Progenitor cell of endocrine pancreas (in vitro differentiated cells): Measurements from ENCODE around the gene RFC2. TPM values are rescaled to one million over a fixed set of nuclear protein-coding genes. Genes with fewer than 3 reads are reported as not detected.

Source experiments
- DNase-seq: peaks from one replicate; pipeline ENCODE4 v3.0.0; 2021; ENCODE audit warnings: low spot score; ENCODE audit not compliant: unreplicated experiment
- H3K27ac Mint-ChIP-seq: 2 replicates; pipeline ENCODE4 v1.8.0; 2021; ENCODE audit warnings: mild to moderate bottlenecking, moderate library complexity, mixed read lengths
- H3K27me3 Mint-ChIP-seq: 2 replicates; pipeline ENCODE4 v1.8.0; 2021; ENCODE audit warnings: mixed read lengths
- H3K36me3 Mint-ChIP-seq: 2 replicates; pipeline ENCODE4 v1.8.0; 2022; ENCODE audit warnings: mixed read lengths; ENCODE audit not compliant: insufficient read depth
- H3K4me1 Mint-ChIP-seq: 2 replicates; pipeline ENCODE4 v1.8.0; 2021; ENCODE audit warnings: low read depth, mixed read lengths
- H3K4me3 Mint-ChIP-seq: 2 replicates; pipeline ENCODE4 v1.8.0; 2021; ENCODE audit warnings: low read depth, mild to moderate bottlenecking, moderate library complexity, mixed read lengths
- H3K9me3 Mint-ChIP-seq: 2 replicates; pipeline ENCODE4 v1.8.0; 2021; ENCODE audit warnings: low read depth, mixed read lengths
- total RNA-seq: library from RNA; stranded (reverse); gene quantifications from 2 replicates; pipeline ENCODE4 v1.2.1, GENCODE V29; 2021
- TF ChIP-seq, protein P1 (sequence below): fragments of 200-600 bp; sonication (generic); IDR thresholded peaks from one replicate; pipeline ENCODE4 v1.5.0; 2021; ENCODE audit warnings: antibody characterized with exemption, mild to moderate bottlenecking; ENCODE audit not compliant: unreplicated experiment

Gene RFC2
- total RNA-seq, 1 donor from 2014 or later, result 42.1 TPM

DNA sequence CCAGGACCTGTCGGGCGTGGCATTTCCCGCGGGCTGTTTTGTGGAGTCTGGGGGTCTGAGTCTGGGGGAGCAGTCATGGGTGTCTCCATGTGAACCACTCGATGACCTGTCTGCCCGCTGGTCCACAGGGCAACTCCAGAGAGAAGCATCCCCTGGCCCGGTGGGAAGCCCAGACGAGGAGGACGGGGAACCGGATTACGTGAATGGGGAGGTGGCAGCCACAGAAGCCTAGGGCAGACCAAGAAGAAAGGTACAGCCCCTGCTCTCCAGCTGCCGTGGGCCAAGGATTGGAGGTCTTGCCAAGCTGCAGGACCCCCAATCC is 29.7 kb downstream of the RFC2 start:
- DNase-seq, result no peak
- no peak overlapping the region for H3K4me3 Mint-ChIP-seq
- TF ChIP-seq, protein P1, sequence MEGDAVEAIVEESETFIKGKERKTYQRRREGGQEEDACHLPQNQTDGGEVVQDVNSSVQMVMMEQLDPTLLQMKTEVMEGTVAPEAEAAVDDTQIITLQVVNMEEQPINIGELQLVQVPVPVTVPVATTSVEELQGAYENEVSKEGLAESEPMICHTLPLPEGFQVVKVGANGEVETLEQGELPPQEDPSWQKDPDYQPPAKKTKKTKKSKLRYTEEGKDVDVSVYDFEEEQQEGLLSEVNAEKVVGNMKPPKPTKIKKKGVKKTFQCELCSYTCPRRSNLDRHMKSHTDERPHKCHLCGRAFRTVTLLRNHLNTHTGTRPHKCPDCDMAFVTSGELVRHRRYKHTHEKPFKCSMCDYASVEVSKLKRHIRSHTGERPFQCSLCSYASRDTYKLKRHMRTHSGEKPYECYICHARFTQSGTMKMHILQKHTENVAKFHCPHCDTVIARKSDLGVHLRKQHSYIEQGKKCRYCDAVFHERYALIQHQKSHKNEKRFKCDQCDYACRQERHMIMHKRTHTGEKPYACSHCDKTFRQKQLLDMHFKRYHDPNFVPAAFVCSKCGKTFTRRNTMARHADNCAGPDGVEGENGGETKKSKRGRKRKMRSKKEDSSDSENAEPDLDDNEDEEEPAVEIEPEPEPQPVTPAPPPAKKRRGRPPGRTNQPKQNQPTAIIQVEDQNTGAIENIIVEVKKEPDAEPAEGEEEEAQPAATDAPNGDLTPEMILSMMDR, result no peak
- no peaks in the 10 kb centered on the region for H3K4me1 Mint-ChIP-seq
- no peak overlapping the region for H3K27ac Mint-ChIP-seq
- peaks cover 14% of the 10 kb centered on the region for H3K36me3 Mint-ChIP-seq
- H3K9me3 Mint-ChIP-seq, result no peaks in the 10 kb centered on the region
- H3K27me3 Mint-ChIP-seq, result no peaks in the 10 kb centered on the region

DNA sequence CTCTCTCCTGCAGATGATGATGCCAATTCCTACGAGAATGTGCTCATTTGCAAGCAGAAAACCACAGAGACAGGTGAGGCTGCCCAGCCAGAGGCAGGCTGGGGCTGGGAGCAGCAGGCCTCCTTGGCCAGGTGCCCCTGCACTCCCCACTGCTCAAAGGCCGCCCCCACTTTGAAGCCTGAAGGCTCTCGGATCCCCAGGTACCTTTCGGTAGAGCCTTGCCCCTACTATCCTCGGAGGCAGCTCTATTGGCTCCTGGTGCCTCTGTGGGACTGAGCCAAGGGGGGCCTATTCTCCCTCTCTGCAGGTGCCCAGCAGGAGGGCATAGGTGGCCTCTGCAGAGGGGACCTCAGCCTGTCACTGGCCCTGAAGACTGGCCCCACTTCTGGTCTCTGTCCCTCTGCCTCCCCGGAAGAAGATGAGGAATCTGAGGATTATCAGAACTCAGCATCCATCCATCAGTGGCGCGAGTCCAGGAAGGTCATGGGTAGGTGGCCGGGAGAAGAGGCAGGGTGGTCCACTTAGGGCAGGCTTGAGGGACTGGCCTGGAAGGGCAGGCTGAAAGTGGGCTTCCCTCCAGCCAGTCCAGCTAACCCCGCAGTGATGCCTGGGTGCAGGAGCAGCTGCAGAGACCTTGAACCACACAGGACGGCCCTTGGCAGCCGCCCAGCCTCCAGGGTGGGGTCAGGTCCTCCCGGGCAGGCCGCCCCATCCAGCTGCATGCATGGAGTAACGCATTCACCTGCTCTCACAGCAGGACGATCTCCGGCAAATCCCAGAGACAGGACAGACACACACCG is 30.3 kb downstream of the RFC2 start:
- TF ChIP-seq, protein P1, result no peak
- H3K27me3 Mint-ChIP-seq, result no peaks in the 10 kb centered on the region
- H3K27ac Mint-ChIP-seq, result no peak overlapping the region
- no peaks in the 10 kb centered on the region for H3K9me3 Mint-ChIP-seq
- H3K36me3 Mint-ChIP-seq, result peaks cover 10% of the 10 kb centered on the region
- DNase-seq, result no peak
- no peaks in the 10 kb centered on the region for H3K4me1 Mint-ChIP-seq
- no peak overlapping the region for H3K4me3 Mint-ChIP-seq

DNA sequence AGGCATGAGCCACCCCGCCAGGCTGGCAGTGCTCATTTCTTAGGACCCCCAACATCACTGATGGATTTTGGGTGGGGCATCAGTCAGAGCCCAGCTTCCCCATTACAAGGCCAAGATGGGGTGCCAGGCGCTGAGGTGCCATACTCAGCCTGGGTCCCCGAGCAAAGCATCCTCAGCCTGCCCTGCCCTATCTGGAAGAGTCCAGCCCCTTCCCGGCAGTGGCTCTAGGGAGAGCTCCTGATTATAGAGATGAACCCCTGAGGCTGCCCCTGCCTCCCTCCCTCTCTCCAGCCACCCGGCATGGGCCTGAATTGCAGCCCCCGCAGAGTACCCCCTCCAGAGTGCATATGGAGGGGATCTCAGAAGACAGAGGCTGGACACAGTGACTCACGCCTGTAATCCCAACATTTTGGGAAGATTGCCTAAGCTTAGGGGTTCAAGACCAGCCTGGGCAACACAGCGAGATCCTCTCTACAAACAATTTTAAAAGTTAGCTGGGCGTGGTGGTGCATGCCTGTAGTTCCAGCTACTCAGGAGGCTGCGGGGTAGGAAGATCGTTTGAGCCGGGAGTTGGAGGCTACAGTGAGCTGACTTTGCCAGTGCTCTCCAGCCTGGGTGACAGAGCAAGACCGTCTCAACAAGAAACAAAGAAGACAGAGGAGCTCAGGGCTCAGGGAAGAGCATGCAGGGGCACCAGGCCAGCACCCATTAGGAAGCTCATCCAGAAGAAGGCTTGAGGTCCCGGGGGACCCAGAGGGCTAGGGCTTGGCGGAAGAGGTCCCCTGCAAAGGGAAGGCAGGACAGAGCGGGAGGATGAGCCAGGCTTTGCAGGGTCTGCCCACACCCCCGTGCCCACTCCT is 31.1 kb downstream of the RFC2 start:
- no peak overlapping the region for H3K4me3 Mint-ChIP-seq
- H3K27ac Mint-ChIP-seq, result peak overlapping the region; percentile 82
- DNase-seq, result no peak
- H3K9me3 Mint-ChIP-seq, result no peaks in the 10 kb centered on the region
- no peaks in the 10 kb centered on the region for H3K27me3 Mint-ChIP-seq
- no peaks in the 10 kb centered on the region for H3K4me1 Mint-ChIP-seq
- H3K36me3 Mint-ChIP-seq, result peaks cover 10% of the 10 kb centered on the region
- TF ChIP-seq, protein P1, result no peak

DNA sequence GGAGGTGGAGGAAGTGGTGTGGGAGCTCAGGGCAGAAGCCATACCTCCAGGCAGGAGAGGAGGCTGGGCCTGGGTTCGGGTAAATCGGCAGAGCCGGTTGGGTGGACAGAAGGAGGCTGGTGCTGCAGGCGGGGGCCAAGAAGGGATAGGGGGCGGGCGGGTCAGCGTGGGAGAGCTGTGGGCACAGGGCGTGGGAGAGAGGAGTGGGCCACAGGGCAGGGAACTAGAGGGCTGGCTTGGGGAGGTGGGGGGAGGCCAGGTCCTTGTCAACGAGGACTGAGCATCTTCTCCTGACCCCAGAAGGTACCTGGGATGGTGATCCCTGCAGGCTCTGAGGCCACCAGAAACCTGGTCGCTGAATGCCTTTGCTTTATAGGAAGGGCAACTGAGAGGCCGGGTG is 32.5 kb downstream of the RFC2 start:
- DNase-seq, result no peak

DNA sequence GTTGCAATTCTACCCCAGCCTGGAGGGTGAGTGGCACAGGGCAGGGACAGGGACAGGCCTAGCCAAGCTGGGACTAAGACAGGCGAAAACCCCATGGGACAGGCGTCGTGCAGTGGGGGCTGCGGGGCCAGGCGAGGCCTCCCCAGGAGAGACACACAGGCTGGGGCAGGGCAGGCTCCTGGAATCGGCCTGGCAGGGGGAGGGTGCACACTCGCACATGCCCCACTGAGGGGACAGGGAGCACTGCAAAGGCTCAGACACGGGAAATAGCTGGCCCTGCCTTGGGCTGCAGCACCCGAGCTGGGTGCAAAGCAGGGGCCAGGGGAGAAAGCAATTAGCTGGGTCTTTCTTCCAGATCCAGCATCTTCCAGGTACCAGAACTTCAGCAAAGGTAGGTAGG is 34.0 kb downstream of the RFC2 start:
- Mint-ChIP-seq H3K4me1 (no peaks in the 10 kb centered on the region), H3K9me3 (no peaks in the 10 kb centered on the region), H3K27ac (no peak overlapping the region), H3K36me3 (peaks cover 3% of the 10 kb centered on the region), H3K4me3 (no peak overlapping the region), H3K27me3 (no peaks in the 10 kb centered on the region)
- TF ChIP-seq, protein P1, result no peak
- no peak for DNase-seq

More for the DNA sequence above, 32.5 kb downstream of the RFC2 start:
- Mint-ChIP-seq H3K9me3 (no peaks in the 10 kb centered on the region), H3K4me1 (no peaks in the 10 kb centered on the region), H3K36me3 (peaks cover 7% of the 10 kb centered on the region), H3K27me3 (no peaks in the 10 kb centered on the region), H3K4me3 (no peak overlapping the region), H3K27ac (no peak overlapping the region)
- TF ChIP-seq, protein P1, result no peak
